Chondrocyte (in vitro differentiated cells): ENCODE results near the gene ARVCF. TPM values are rescaled to one million over a fixed set of nuclear protein-coding genes. Genes with fewer than 3 reads are reported as not detected.

Source experiments
- DNase-seq: peaks from one replicate; pipeline ENCODE4 v3.0.0; 2021; ENCODE audit warnings: mixed read lengths, low spot score
- H3K27ac Mint-ChIP-seq: one replicate; pipeline ENCODE4 v1.8.0; 2021; ENCODE audit warnings: mild to moderate bottlenecking, moderate library complexity, mixed read lengths; ENCODE audit not compliant: unreplicated experiment
- H3K27me3 Mint-ChIP-seq: 2 replicates; pipeline ENCODE4 v1.8.0; 2021; ENCODE audit warnings: low read depth, mixed read lengths
- H3K36me3 Mint-ChIP-seq: 2 replicates; pipeline ENCODE4 v1.8.0; 2021; ENCODE audit warnings: low read depth, mixed read lengths
- H3K4me1 Mint-ChIP-seq: 2 replicates; pipeline ENCODE4 v1.8.0; 2021; ENCODE audit warnings: low read depth, mild to moderate bottlenecking, mixed read lengths
- H3K4me3 Mint-ChIP-seq: one replicate; pipeline ENCODE4 v1.8.0; 2021; ENCODE audit warnings: mild to moderate bottlenecking, moderate library complexity, mixed read lengths; ENCODE audit not compliant: unreplicated experiment
- H3K9me3 Mint-ChIP-seq: 2 replicates; pipeline ENCODE4 v1.8.0; 2021; ENCODE audit warnings: low read depth, mixed read lengths
- total RNA-seq: library from RNA; stranded (reverse); gene quantifications from 3 replicates; pipeline ENCODE4 v1.2.1, GENCODE V29; 2021
- TF ChIP-seq, protein P1 (sequence below): fragments of 200-600 bp; sonication (generic); IDR thresholded peaks from 2 replicates; pipeline ENCODE4 v1.5.0; 2021; ENCODE audit warnings: antibody characterized with exemption, mild to moderate bottlenecking, moderate library complexity

Gene ARVCF
- total RNA-seq, 1 donor from 2014 or later, result 24.2 TPM

DNA sequence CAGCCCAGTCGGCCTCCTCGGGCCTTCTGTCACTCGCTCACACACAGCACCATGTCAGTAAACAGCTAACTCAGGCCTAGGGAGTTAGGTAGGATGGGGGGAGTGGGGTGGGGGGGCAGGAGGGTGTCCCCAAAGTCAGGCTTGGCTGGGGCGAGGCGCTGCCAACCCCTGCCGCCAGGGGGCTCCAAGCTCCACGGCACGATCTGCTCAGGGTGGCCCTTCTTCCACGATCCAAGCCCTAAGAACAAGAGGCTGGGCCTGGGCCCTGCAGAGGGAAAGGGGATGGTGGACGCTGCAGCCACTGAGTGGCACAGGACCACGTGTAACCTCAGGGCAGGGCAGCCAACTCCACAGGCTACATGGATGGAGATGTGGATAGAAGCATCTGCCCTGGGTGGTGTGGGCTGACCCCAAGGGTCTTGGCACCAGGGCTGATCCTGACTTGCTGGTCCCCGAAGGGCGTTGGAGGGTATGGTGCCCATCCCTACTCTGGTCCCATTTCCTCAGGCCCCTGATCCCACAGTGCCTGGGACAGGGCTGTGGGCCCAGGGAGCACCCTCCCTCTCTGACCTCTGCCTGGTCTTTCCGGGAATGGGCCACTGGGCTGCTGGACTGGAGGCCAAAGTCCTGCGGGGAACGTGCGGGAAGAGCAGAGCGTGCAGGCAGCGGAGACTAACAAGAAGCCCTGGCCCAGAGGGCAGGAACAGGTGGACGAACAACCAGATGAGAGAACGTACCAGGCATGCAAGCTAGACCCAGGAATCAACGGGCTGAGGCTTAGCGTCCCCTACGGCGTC is 45.9 kb downstream of the ARVCF start:
- Mint-ChIP-seq H3K4me1 (peaks cover 7% of the 10 kb centered on the region), H3K4me3 (no peak overlapping the region), H3K9me3 (no peaks in the 10 kb centered on the region), H3K27me3 (no peaks in the 10 kb centered on the region), H3K36me3 (peaks cover 6% of the 10 kb centered on the region), H3K27ac (no peak overlapping the region)
- DNase-seq, result no peak
- TF ChIP-seq, protein P1, sequence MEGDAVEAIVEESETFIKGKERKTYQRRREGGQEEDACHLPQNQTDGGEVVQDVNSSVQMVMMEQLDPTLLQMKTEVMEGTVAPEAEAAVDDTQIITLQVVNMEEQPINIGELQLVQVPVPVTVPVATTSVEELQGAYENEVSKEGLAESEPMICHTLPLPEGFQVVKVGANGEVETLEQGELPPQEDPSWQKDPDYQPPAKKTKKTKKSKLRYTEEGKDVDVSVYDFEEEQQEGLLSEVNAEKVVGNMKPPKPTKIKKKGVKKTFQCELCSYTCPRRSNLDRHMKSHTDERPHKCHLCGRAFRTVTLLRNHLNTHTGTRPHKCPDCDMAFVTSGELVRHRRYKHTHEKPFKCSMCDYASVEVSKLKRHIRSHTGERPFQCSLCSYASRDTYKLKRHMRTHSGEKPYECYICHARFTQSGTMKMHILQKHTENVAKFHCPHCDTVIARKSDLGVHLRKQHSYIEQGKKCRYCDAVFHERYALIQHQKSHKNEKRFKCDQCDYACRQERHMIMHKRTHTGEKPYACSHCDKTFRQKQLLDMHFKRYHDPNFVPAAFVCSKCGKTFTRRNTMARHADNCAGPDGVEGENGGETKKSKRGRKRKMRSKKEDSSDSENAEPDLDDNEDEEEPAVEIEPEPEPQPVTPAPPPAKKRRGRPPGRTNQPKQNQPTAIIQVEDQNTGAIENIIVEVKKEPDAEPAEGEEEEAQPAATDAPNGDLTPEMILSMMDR, result peak; percentile 97

DNA sequence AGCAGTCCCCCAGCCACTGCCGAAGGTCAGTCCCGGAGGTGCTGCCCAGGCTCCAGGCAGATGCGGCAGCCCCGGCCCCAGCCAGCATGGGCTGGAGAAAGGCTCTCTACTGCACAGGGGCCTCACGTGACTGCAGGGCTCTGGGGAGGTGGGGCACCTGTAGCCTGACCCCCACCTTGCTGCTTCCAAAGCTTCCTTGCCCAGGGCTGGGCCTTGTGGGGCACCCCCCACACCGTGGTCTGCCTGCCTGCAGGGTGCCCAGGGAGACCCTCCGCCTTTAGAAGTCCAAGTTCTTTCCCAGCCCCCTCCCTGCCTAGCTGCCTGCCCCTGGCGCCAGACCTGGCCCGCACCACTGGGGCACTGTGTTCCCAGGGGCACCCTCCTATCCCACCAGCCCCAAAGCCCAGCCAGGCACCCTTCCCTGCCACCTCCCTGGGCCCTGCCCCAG is 46.6 kb downstream of the ARVCF start:
- H3K4me1 Mint-ChIP-seq, result peaks cover 2% of the 10 kb centered on the region
- DNase-seq, result no peak
- H3K4me3 Mint-ChIP-seq, result no peak overlapping the region
- H3K27me3 Mint-ChIP-seq, result no peaks in the 10 kb centered on the region
- no peak overlapping the region for H3K27ac Mint-ChIP-seq
- H3K9me3 Mint-ChIP-seq, result no peaks in the 10 kb centered on the region
- peaks cover 6% of the 10 kb centered on the region for H3K36me3 Mint-ChIP-seq
- TF ChIP-seq, protein P1, result no peak

DNA sequence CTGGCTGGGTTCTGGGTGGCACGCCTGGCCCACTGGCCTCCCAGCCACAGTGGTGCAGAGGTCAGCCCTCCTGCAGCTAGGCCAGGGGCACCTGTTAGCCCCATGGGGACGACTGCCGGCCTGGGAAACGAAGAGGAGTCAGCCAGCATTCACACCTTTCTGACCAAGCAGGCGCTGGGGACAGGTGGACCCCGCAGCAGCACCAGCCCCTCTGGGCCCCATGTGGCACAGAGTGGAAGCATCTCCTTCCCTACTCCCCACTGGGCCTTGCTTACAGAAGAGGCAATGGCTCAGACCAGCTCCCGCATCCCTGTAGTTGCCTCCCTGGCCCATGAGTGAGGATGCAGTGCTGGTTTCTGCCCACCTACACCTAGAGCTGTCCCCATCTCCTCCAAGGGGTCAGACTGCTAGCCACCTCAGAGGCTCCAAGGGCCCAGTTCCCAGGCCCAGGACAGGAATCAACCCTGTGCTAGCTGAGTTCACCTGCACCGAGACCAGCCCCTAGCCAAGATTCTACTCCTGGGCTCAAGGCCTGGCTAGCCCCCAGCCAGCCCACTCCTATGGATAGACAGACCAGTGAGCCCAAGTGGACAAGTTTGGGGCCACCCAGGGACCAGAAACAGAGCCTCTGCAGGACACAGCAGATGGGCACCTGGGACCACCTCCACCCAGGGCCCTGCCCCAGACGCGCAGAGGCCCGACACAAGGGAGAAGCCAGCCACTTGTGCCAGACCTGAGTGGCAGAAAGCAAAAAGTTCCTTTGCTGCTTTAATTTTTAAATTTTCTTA is 47.3 kb downstream of the ARVCF start:
- H3K9me3 Mint-ChIP-seq, result no peaks in the 10 kb centered on the region
- peaks cover 6% of the 10 kb centered on the region for H3K36me3 Mint-ChIP-seq
- H3K4me3 Mint-ChIP-seq, result no peak overlapping the region
- no peaks in the 10 kb centered on the region for H3K4me1 Mint-ChIP-seq
- no peaks in the 10 kb centered on the region for H3K27me3 Mint-ChIP-seq
- DNase-seq, result no peak
- TF ChIP-seq, protein P1, result no peak
- H3K27ac Mint-ChIP-seq, result no peak overlapping the region

DNA sequence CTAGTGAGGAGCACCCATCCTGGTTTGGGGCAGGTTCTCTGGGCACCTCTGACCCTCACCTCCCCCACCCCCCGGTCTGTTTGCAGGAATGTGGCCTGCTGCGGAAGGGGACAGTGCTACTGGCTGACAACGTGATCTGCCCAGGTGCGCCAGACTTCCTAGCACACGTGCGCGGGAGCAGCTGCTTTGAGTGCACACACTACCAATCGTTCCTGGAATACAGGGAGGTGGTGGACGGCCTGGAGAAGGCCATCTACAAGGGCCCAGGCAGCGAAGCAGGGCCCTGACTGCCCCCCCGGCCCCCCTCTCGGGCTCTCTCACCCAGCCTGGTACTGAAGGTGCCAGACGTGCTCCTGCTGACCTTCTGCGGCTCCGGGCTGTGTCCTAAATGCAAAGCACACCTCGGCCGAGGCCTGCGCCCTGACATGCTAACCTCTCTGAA is 48.2 kb downstream of the ARVCF start:
- H3K36me3 Mint-ChIP-seq, result peaks cover 6% of the 10 kb centered on the region
- no peak overlapping the region for H3K4me3 Mint-ChIP-seq
- H3K27me3 Mint-ChIP-seq, result no peaks in the 10 kb centered on the region
- no peak overlapping the region for H3K27ac Mint-ChIP-seq
- H3K9me3 Mint-ChIP-seq, result no peaks in the 10 kb centered on the region
- no peaks in the 10 kb centered on the region for H3K4me1 Mint-ChIP-seq
- TF ChIP-seq, protein P1, result no peak
- DNase-seq, result no peak

DNA sequence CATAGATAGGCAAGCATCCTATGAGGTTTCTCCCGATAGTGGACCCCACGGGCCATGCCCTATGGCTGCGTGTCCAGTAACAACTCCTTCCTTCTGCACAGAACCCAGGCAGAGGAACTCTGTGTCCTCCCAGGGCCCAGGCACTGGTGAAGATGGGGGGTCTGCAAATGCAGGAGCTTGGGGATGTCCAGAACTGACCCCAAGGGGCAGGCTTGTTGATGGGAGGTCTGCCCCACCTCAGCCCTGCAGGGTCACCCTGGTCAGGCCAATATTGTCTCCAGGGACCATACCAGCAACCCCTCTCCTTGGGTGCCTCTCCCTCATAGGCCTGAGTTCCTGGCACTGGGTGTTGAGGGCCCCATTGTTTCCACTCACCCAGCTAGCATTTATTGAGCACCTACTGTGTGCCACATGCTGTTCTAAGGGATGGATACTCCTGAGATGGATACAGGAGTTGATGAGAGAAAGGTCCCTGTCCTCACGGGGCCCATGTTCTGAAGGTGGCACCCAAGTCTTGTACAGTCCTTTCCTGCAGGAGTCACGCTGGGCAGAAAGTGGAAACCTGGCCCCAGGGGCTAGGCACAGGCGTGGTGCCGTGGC is 48.7 kb downstream of the ARVCF start:
- TF ChIP-seq, protein P1, result no peak
- Mint-ChIP-seq H3K9me3 (no peaks in the 10 kb centered on the region), H3K4me1 (no peaks in the 10 kb centered on the region), H3K27ac (no peak overlapping the region), H3K4me3 (no peak overlapping the region), H3K27me3 (no peaks in the 10 kb centered on the region), H3K36me3 (peaks cover 6% of the 10 kb centered on the region)
- no peak for DNase-seq
